ENCODE measurements around the gene PAK4.

The PAK4 gene

GRCh38 chr19:39160889-39161672, 35.5 kb downstream of the PAK4 start:
- in situ Hi-C loops (cut with MboI; ENCODE audit: low sequenced_read_pairs) = no loop called here

GRCh38 chr19:39162441-39163043, 37.0 kb downstream of the PAK4 start:
- in situ Hi-C loops (cut with MboI; ENCODE audit: low sequenced_read_pairs) = no loop called here

- in situ Hi-C loops (cut with MboI; ENCODE audit: low sequenced_read_pairs) = no loop called here
Observed at GRCh38 chr19:39163621-39164020, 38.0 kb downstream of the PAK4 start.

- in situ Hi-C loops (cut with MboI; ENCODE audit: low sequenced_read_pairs) = no loop called here
Observed at GRCh38 chr19:39164289-39164688, 38.7 kb downstream of the PAK4 start.

- in situ Hi-C loops (cut with MboI; ENCODE audit: low sequenced_read_pairs) = no loop called here
Observed at GRCh38 chr19:39165857-39166256, 40.3 kb downstream of the PAK4 start.

GRCh38 chr19:39166571-39167391, 41.2 kb downstream of the PAK4 start:
- in situ Hi-C loops (cut with MboI; ENCODE audit: low sequenced_read_pairs) = no loop called here

GRCh38 chr19:39167461-39168257, 42.1 kb downstream of the PAK4 start:
- in situ Hi-C loops (cut with MboI; ENCODE audit: low sequenced_read_pairs) = no loop called here

- in situ Hi-C loops (cut with MboI; ENCODE audit: low sequenced_read_pairs) = no loop called here
Observed at GRCh38 chr19:39168258-39169142, 42.9 kb downstream of the PAK4 start.

GRCh38 chr19:39169143-39169810, 43.7 kb downstream of the PAK4 start:
- in situ Hi-C loops (cut with MboI; ENCODE audit: low sequenced_read_pairs) = no loop called here

- in situ Hi-C loops (cut with MboI; ENCODE audit: low sequenced_read_pairs) = no loop called here
Observed at GRCh38 chr19:39170386-39171231, 45.0 kb downstream of the PAK4 start.

- in situ Hi-C loops (cut with MboI; ENCODE audit: low sequenced_read_pairs) = no loop called here
Observed at GRCh38 chr19:39171479-39172465, 46.2 kb downstream of the PAK4 start.

- in situ Hi-C loops (cut with MboI; ENCODE audit: low sequenced_read_pairs) = no loop called here
Observed at GRCh38 chr19:39172700-39173501, 47.3 kb downstream of the PAK4 start.

- in situ Hi-C loops (cut with MboI; ENCODE audit: low sequenced_read_pairs) = no loop called here
Observed at GRCh38 chr19:39173502-39173991, 48.0 kb downstream of the PAK4 start.

- in situ Hi-C loops (cut with MboI; ENCODE audit: low sequenced_read_pairs) = no loop called here
Observed at GRCh38 chr19:39174142-39174541, 48.6 kb downstream of the PAK4 start.

- in situ Hi-C loops (cut with MboI; ENCODE audit: low sequenced_read_pairs) = no loop called here
Observed at GRCh38 chr19:39174558-39175544, 49.3 kb downstream of the PAK4 start.
